Activated CD8-positive, alpha-beta memory T cell treated with anti-CD3 and anti-CD28 coated beads, Interleukin-2, amount 50 U/mL, for 24 hours (primary cell): Measurements from ENCODE around the gene LRRC10.

ENCODE experiments used
- DNase-seq: peaks from one replicate; pipeline ENCODE4 v3.0.0-alpha.2; 2020; ENCODE audit errors: extremely low read depth

Gene LRRC10

GRCh38 chr12:69610729-69611128 lies at the start of gene LRRC10:
Gene LRRC10 (minus strand): TSS chr12:69610907. CDS start chr12:69610838, 69 bp downstream.
- no peak for DNase-seq

- DNase-seq, result no peak
Measured at GRCh38 chr12:69660164-69660863, 49.6 kb upstream of the LRRC10 start.

- DNase-seq, result no peak
Measured at GRCh38 chr12:69658203-69658602, 47.5 kb upstream of the LRRC10 start.

- DNase-seq, result no peak
Measured at GRCh38 chr12:69657376-69658137, 46.9 kb upstream of the LRRC10 start.

- DNase-seq, result no peak
Measured at GRCh38 chr12:69655616-69656340, 45.1 kb upstream of the LRRC10 start.

GRCh38 chr12:69653703-69654102 lies 43.0 kb upstream of the LRRC10 start:
- no peak for DNase-seq

GRCh38 chr12:69651922-69652321 lies 41.2 kb upstream of the LRRC10 start:
- DNase-seq, result no peak

- DNase-seq, result no peak
Measured at GRCh38 chr12:69649529-69649928, 38.8 kb upstream of the LRRC10 start.

- no peak for DNase-seq
Measured at GRCh38 chr12:69648476-69648875, 37.8 kb upstream of the LRRC10 start.

- no peak for DNase-seq
Measured at GRCh38 chr12:69647178-69647577, 36.5 kb upstream of the LRRC10 start.

GRCh38 chr12:69645031-69645430 lies 34.3 kb upstream of the LRRC10 start:
- DNase-seq, result no peak

GRCh38 chr12:69644511-69644910 lies 33.8 kb upstream of the LRRC10 start:
- DNase-seq, result no peak

- DNase-seq, result no peak
Measured at GRCh38 chr12:69642531-69642930, 31.8 kb upstream of the LRRC10 start.

- no peak for DNase-seq
Measured at GRCh38 chr12:69641546-69641945, 30.8 kb upstream of the LRRC10 start.

- DNase-seq, result peak; percentile 6
Measured at GRCh38 chr12:69639400-69640016, 28.8 kb upstream of the LRRC10 start.

GRCh38 chr12:69633061-69633460 lies 22.4 kb upstream of the LRRC10 start:
- no peak for DNase-seq

- no peak for DNase-seq
Measured at GRCh38 chr12:69630191-69630590, 19.5 kb upstream of the LRRC10 start.

GRCh38 chr12:69627501-69627900 lies 16.8 kb upstream of the LRRC10 start:
- no peak for DNase-seq

GRCh38 chr12:69623970-69624369 lies 13.3 kb upstream of the LRRC10 start:
- no peak for DNase-seq

GRCh38 chr12:69621551-69621950 lies 10.8 kb upstream of the LRRC10 start:
- DNase-seq, result no peak

GRCh38 chr12:69620921-69621320 lies 10.2 kb upstream of the LRRC10 start:
- no peak for DNase-seq

- DNase-seq, result no peak
Measured at GRCh38 chr12:69620077-69620476, 9.4 kb upstream of the LRRC10 start.
